AG04449 (cell line): Measurements from ENCODE around the gene MYBL2.
A peak's percentile ranks its signal among the peaks of the same experiment; 100 is the strongest.

Experiments used
- CTCF ChIA-PET: fragments of 350-600 bp; formaldehyde crosslinking; extraction: SDS; loops from one replicate; lab custom pipeline; 2021; ENCODE audit warnings: antibody characterized with exemption; lab: Yijun Ruan, JAX
- POLR2A ChIA-PET: fragments of 400-600, 350-600 bp; formaldehyde crosslinking; extraction: SDS; loops from one replicate; lab custom pipeline; 2020; ENCODE audit warnings: antibody characterized with exemption, inconsistent platforms; lab: Yijun Ruan, JAX
- DNase-seq: peaks from one replicate; pipeline ENCODE4 v3.0.0-alpha.2; 2010; ENCODE audit warnings: low read depth, low spot score
- H3K4me3 ChIP-seq: 2 replicates; pipeline ENCODE4 v1.5.1; 2011; ENCODE audit warnings: low read depth, mild to moderate bottlenecking, control low read depth, low read length
- CTCF ChIP-seq: IDR thresholded peaks from one replicate; pipeline ENCODE4 v1.5.1; 2011; ENCODE audit warnings: mild to moderate bottlenecking, moderate library complexity, low read length, control low read depth, inconsistent platforms; ENCODE audit not compliant: insufficient read depth; ENCODE audit errors: missing control alignments

Gene MYBL2

DNA sequence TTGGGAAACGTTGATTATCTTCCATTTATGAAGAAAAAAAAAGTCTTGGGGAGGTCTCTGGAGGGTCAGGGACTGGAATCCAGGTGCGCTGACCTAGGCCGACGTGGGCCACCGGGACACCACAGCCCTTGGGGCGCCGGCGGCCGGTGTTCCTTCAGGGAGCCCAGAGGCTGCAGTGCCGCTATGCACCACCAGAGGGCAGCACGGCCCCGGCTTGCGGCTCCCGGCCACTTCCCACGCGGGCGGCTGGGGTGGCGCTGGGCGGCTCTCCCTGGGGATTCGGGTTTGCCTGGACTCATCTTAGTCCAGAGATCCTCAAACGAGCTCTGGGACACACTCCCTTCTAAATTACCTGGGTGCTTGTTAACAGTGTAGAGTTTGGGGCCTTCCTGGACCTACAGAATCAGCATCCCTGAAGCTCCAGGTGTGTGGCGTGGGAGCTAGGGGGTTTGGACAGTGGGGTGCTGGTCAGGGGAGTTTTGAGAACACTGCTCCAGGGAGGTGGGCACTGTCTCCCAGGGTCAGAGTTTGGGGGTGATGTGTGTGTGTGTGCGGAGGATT lies 82.9 kb downstream of the MYBL2 start:
- CTCF ChIA-PET, result interaction anchor here (0.6 to 12.1 kb wide), 60 partner anchors 11 to 438 kb away, joined by 3 to 453 read pairs (median 4); partner anchors contain the start of gene SGK2
- H3K4me3 ChIP-seq, result no peak overlapping the region
- POLR2A ChIA-PET, result no interaction called here
- DNase-seq, result no peak
- TF ChIP-seq CTCF, result peak; percentile 99

DNA sequence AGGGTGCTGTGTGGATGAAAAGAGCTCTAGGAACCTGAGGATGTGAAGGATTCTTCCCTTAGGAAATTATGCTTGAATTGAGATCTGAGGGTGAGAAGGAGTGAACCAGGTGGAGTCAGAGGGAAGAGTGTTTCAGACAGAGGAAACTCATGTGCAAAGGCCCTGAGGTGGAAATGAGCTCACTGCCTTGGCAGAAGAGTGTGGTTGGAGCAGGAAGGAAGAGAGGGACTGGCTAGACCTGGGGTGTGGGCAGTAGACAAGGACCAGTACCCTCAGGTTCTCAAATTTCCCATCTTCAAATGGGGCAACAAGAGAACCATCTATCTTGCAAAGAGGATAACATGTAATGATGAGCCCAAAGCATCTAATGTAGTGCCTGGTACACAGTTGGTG lies 83.9 kb downstream of the MYBL2 start:
- DNase-seq, result no peak
- POLR2A ChIA-PET, result no interaction called here
- CTCF ChIA-PET, result interaction anchor here (0.7 to 12.1 kb wide), 36 partner anchors 9 to 437 kb away, joined by 3 to 453 read pairs (median 5); partner anchors contain the start of gene SGK2
- TF ChIP-seq CTCF, result no peak
- no peak overlapping the region for H3K4me3 ChIP-seq

GRCh38 chr20:43751167-43752050 lies 84.5 kb downstream of the MYBL2 start:
- no peak for DNase-seq
- ChIA-PET CTCF (interaction anchor here (0.7 to 12.1 kb wide), 31 partner anchors 10 to 361 kb away, joined by 3 to 453 read pairs (median 5); no protein-coding TSS in a partner anchor), POLR2A (interaction anchor here (0.6 kb wide), 1 partner anchor 196 kb away, joined by 4 read pairs; no protein-coding TSS in a partner anchor)
- no peak for TF ChIP-seq CTCF
- no peak overlapping the region for H3K4me3 ChIP-seq

GRCh38 chr20:43752051-43752360 lies 85.1 kb downstream of the MYBL2 start:
- POLR2A ChIA-PET, result no interaction called here
- TF ChIP-seq CTCF, result no peak
- CTCF ChIA-PET, result interaction anchor here (1.3 to 12.1 kb wide), 7 partner anchors 11 to 331 kb away, joined by 3 to 453 read pairs (median 17); no protein-coding TSS in a partner anchor
- no peak for DNase-seq
- H3K4me3 ChIP-seq, result no peak overlapping the region

- POLR2A ChIA-PET, result no interaction called here
- no peak overlapping the region for H3K4me3 ChIP-seq
- no peak for TF ChIP-seq CTCF
- CTCF ChIA-PET, result interaction anchor here (1.3 to 12.1 kb wide), 3 partner anchors 88 to 331 kb away, joined by 3 to 453 read pairs (median 3); no protein-coding TSS in a partner anchor
- DNase-seq, result peak; percentile 71
Observed at GRCh38 chr20:43752561-43753301, 85.8 kb downstream of the MYBL2 start.
